ENCODE results near the gene LY6G6D. TPM values are rescaled to one million over a fixed set of nuclear protein-coding genes. Genes with fewer than 3 reads are reported as not detected.

The LY6G6D gene
- total and polyA plus RNA-seq, 2 of the 13 experiments (the other 11 are each of a cell fraction or from before 2014, with no cell fraction given), result not detected

DNA sequence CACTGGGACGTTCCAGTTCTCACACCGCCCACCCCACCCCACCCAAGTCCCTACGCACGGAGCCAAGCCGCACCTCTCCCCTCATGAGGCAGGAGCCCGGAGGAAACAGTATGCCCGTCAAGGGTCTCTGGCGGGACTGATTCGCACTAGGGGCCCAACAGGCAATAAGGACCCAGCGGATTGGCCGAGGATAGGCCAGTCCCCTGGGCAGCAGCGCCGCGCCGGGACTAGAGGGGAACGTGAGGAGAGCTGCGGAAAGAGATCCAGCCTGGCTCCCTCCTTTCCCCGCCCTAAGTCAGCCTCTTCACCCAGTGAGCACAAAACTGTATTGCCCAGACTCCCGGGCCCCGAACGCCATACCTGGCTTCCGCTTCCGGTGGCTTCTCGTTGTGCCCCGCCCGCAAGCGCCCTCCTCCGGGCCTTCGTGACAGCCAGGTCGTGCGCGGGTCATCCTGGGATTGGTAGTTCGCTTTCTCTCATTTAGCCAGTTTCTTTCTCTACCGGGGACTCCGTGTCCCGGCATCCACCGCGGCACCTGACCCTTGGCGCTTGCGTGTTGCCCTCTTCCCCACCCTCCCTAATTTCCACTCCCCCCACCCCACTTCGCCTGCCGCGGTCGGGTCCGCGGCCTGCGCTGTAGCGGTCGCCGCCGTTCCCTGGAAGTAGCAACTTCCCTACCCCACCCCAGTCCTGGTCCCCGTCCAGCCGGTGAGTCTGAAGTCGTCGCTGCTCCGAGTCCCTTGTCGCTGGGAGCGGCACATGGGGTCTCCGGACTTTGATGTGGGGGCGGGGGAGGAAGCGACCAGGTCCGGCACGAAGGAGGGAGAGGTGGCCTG lies 49.4 kb upstream of the LY6G6D start, which contains the start of gene CSNK2B (continued):
- TF ChIP-seq, protein P1, sequence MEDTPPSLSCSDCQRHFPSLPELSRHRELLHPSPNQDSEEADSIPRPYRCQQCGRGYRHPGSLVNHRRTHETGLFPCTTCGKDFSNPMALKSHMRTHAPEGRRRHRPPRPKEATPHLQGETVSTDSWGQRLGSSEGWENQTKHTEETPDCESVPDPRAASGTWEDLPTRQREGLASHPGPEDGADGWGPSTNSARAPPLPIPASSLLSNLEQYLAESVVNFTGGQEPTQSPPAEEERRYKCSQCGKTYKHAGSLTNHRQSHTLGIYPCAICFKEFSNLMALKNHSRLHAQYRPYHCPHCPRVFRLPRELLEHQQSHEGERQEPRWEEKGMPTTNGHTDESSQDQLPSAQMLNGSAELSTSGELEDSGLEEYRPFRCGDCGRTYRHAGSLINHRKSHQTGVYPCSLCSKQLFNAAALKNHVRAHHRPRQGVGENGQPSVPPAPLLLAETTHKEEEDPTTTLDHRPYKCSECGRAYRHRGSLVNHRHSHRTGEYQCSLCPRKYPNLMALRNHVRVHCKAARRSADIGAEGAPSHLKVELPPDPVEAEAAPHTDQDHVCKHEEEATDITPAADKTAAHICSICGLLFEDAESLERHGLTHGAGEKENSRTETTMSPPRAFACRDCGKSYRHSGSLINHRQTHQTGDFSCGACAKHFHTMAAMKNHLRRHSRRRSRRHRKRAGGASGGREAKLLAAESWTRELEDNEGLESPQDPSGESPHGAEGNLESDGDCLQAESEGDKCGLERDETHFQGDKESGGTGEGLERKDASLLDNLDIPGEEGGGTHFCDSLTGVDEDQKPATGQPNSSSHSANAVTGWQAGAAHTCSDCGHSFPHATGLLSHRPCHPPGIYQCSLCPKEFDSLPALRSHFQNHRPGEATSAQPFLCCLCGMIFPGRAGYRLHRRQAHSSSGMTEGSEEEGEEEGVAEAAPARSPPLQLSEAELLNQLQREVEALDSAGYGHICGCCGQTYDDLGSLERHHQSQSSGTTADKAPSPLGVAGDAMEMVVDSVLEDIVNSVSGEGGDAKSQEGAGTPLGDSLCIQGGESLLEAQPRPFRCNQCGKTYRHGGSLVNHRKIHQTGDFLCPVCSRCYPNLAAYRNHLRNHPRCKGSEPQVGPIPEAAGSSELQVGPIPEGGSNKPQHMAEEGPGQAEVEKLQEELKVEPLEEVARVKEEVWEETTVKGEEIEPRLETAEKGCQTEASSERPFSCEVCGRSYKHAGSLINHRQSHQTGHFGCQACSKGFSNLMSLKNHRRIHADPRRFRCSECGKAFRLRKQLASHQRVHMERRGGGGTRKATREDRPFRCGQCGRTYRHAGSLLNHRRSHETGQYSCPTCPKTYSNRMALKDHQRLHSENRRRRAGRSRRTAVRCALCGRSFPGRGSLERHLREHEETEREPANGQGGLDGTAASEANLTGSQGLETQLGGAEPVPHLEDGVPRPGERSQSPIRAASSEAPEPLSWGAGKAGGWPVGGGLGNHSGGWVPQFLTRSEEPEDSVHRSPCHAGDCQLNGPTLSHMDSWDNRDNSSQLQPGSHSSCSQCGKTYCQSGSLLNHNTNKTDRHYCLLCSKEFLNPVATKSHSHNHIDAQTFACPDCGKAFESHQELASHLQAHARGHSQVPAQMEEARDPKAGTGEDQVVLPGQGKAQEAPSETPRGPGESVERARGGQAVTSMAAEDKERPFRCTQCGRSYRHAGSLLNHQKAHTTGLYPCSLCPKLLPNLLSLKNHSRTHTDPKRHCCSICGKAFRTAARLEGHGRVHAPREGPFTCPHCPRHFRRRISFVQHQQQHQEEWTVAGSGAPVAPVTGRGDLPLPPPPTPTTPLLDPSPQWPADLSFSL (CRISPR knock-in tag; IDR thresholded peaks at IDR 0.05), result 0 out of 2 replicates have a peak, but pooled peaks have one; percentile 49
- TF ChIP-seq BRD4 (CRISPR knock-in tag; IDR thresholded peaks at IDR 0.05), result no peak; the same call in 1 of the 2 replicates
- TF ChIP-seq SCMH1 (CRISPR knock-in tag; IDR thresholded peaks at IDR 0.05; ENCODE audit: borderline replicate concordance), result no peak
- TF ChIP-seq, protein P2, sequence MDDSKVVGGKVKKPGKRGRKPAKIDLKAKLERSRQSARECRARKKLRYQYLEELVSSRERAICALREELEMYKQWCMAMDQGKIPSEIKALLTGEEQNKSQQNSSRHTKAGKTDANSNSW (CRISPR knock-in tag; IDR thresholded peaks at IDR 0.05; ENCODE audit: borderline replicate concordance), result no peak; the same call in 1 of the 2 replicates
- TF ChIP-seq, protein P3, sequence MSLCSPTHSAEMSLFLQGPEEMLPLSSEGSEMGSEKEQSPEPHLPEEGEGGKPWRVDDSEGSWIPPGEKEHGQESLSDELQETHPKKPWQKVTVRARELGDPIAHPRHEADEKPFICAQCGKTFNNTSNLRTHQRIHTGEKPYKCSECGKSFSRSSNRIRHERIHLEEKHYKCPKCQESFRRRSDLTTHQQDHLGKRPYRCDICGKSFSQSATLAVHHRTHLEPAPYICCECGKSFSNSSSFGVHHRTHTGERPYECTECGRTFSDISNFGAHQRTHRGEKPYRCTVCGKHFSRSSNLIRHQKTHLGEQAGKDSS (CRISPR knock-in tag; IDR thresholded peaks at IDR 0.05; ENCODE audit: borderline replicate concordance, low read depth), result peak; percentile 85
- 0 out of 2 replicates have a peak, but pooled peaks have one; percentile 48 for TF ChIP-seq HES4 (CRISPR knock-in tag; IDR thresholded peaks at IDR 0.05; ENCODE audit: borderline replicate concordance)
- TF ChIP-seq FOXP1 (IDR thresholded peaks at IDR 0.05), result no peak
- peak; percentile 26; the same call in 1 of the 2 replicates for TF ChIP-seq FOXP1 (CRISPR knock-in tag; IDR thresholded peaks at IDR 0.05)
- no peak for TF ChIP-seq PCBP2 (optimal IDR thresholded peaks at IDR 0.05; ENCODE audit: low read depth, low read length, poor library complexity, severe bottlenecking)
- TF ChIP-seq ZNF672 (CRISPR knock-in tag; IDR thresholded peaks at IDR 0.05), result no peak
- TF ChIP-seq POLR2AphosphoS2 (IDR thresholded peaks at IDR 0.05; ENCODE audit: low read depth, low read length), result no peak
- TF ChIP-seq DMAP1 (CRISPR knock-in tag; IDR thresholded peaks at IDR 0.05), result peak; percentile 91
- peak; percentile 81 for TF ChIP-seq CREB1 (IDR thresholded peaks at IDR 0.05)
- TF ChIP-seq CREB1 (CRISPR knock-in tag; IDR thresholded peaks at IDR 0.05), result peak; percentile 93
- TF ChIP-seq ZNF768 (CRISPR knock-in tag; IDR thresholded peaks at IDR 0.05), result peak; percentile 31; the same call in 1 of the 2 replicates
- peak; percentile 81 for TF ChIP-seq SIN3A (IDR thresholded peaks at IDR 0.05; ENCODE audit: borderline replicate concordance, low read depth, low read length)
- no peak for TF ChIP-seq RXRB (CRISPR knock-in tag; IDR thresholded peaks at IDR 0.05; ENCODE audit: borderline replicate concordance)
- TF ChIP-seq, protein P4, sequence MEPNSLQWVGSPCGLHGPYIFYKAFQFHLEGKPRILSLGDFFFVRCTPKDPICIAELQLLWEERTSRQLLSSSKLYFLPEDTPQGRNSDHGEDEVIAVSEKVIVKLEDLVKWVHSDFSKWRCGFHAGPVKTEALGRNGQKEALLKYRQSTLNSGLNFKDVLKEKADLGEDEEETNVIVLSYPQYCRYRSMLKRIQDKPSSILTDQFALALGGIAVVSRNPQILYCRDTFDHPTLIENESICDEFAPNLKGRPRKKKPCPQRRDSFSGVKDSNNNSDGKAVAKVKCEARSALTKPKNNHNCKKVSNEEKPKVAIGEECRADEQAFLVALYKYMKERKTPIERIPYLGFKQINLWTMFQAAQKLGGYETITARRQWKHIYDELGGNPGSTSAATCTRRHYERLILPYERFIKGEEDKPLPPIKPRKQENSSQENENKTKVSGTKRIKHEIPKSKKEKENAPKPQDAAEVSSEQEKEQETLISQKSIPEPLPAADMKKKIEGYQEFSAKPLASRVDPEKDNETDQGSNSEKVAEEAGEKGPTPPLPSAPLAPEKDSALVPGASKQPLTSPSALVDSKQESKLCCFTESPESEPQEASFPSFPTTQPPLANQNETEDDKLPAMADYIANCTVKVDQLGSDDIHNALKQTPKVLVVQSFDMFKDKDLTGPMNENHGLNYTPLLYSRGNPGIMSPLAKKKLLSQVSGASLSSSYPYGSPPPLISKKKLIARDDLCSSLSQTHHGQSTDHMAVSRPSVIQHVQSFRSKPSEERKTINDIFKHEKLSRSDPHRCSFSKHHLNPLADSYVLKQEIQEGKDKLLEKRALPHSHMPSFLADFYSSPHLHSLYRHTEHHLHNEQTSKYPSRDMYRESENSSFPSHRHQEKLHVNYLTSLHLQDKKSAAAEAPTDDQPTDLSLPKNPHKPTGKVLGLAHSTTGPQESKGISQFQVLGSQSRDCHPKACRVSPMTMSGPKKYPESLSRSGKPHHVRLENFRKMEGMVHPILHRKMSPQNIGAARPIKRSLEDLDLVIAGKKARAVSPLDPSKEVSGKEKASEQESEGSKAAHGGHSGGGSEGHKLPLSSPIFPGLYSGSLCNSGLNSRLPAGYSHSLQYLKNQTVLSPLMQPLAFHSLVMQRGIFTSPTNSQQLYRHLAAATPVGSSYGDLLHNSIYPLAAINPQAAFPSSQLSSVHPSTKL (CRISPR knock-in tag; IDR thresholded peaks at IDR 0.05), result peak; percentile 43
- no peak for TF ChIP-seq MLLT10 (CRISPR knock-in tag; IDR thresholded peaks at IDR 0.05)

All from HepG2 (cell line).